AG09309 (cell line): Measurements from ENCODE around the gene MPDZ.

Experiments
- DNase-seq: peaks from one replicate; pipeline ENCODE4 v3.0.0-alpha.2; 2010; ENCODE audit warnings: low read depth
- H3K4me3 ChIP-seq: 2 replicates; pipeline ENCODE4 v1.5.1; 2011; ENCODE audit warnings: mild to moderate bottlenecking, low read depth, low read length, moderate library complexity; ENCODE audit not compliant: control insufficient read depth
- TF ChIP-seq, protein P1 (sequence below): IDR thresholded peaks from 2 replicates; pipeline ENCODE4 v1.5.1; 2011; ENCODE audit warnings: mild to moderate bottlenecking, low read depth, low read length, inconsistent platforms; ENCODE audit not compliant: insufficient read depth, control insufficient read depth; ENCODE audit errors: missing control alignments

MPDZ gene

DNA sequence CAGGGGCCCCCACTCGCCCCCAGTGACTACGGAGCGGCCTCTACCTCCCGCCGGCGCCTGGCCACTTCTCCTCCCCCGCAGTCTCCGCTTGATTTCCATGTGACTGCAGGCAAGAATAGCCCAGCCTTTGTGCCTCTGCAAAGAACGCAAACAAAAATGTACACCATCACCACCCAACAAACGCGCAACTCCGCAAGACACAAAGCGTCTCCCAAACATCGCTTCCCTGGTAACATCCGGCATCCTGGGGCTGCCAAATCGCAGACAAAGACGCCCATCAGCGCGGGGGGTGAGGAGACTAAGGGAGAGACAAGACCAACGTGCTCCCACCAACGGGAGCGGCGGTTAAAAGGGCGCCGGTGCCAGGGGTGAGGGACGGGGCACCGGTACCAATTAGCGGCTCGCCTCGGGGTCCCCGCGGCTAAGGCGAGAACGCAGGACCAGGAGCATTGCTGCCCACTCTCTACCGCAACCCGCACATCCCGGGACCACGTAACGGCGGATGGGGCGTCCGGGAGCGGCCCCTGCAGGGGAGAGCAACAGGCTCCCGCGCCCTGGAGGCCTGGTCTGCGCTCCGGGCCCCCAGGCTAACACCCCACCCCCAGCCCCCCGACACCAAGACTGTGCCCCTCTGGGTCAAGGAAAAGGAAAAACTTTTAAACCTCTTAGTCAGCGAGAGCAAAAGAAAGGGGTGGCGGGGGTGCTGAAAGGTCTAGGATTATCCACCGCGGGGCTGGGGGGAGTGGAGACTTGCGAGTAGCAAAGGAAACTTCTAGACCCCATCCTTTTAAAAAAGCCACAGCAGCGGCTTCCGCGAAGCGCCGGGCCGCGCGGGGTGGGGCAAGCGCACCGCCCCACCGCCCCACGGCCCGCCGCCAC is 885 bp downstream of the MPDZ start:
- H3K4me3 ChIP-seq: peak overlapping the region; percentile 92
- TF ChIP-seq, protein P1, sequence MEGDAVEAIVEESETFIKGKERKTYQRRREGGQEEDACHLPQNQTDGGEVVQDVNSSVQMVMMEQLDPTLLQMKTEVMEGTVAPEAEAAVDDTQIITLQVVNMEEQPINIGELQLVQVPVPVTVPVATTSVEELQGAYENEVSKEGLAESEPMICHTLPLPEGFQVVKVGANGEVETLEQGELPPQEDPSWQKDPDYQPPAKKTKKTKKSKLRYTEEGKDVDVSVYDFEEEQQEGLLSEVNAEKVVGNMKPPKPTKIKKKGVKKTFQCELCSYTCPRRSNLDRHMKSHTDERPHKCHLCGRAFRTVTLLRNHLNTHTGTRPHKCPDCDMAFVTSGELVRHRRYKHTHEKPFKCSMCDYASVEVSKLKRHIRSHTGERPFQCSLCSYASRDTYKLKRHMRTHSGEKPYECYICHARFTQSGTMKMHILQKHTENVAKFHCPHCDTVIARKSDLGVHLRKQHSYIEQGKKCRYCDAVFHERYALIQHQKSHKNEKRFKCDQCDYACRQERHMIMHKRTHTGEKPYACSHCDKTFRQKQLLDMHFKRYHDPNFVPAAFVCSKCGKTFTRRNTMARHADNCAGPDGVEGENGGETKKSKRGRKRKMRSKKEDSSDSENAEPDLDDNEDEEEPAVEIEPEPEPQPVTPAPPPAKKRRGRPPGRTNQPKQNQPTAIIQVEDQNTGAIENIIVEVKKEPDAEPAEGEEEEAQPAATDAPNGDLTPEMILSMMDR: peak; percentile 20
- no peak for DNase-seq

DNA sequence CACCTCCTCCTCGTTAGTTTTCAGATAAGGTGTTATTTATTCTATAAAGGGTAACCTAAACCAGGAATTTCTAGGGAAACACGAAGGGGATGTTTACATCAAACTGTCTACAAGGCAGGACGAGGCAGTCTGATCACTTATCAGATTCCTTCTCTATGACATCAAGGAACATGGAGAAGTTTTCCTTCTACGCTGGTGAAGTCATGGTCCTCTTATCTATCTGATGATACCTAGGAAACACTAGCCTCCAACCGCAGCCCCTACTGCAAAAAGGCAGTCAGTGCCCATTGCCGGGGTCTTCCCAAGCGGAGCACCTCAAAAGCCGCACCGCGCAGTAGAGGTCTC is 1.5 kb downstream of the MPDZ start:
- no peak for DNase-seq
- peak overlapping the region; percentile 92 for H3K4me3 ChIP-seq
- TF ChIP-seq, protein P1: no peak

DNA sequence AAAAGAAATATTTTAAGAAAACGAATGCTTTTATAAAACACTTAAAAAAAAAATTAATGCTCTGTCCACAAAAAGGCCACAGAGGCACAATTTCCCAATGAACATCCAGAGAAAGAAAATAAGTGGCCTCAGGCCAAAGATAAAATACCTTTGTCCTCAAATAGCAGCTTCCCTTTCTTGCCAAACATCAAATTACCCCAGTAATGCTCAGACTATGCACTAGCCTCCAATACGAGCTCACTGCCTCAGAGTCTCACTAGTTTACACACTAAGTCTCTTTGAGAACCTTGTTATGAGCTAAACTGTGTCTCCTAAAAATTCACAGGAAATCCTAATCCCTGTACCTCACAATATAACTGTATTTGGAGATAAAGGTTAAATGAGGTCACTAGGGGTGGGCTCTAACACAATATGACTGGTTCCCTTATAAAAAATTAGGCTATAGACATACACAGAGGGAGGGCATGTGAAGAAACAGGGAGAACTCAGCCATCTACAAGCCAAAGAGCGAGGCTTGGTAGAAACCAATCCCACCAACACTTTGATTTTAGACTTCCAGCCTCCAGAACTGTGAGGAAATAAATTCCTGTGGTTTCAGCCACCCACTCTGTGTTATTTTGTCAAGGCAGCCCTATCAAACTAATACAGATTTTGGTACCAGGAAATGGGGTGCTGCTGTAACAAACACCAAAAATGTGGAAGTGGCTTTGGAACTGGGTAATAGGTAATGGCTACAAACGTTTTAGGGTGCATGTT is 4.4 kb downstream of the MPDZ start:
- TF ChIP-seq, protein P1: no peak
- DNase-seq: no peak
- H3K4me3 ChIP-seq: no peak overlapping the region

DNA sequence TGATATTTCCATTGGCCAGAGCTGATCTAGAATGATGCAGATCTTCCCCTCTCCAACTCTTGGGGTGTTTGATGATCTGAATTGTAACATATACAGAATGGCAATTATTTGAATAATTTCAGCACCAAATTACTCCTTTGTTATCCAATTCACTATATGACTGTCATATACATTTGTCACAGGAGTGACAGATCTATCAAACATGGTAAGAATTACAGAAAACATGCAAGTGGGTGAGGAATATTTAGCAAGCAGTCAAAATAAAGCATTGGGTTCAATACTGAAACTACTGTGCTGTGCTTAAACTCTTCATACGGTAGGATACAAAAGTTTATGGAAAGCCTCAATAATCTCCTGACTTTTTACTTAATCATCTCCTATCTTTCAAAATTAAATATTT is 8.8 kb downstream of the MPDZ start:
- DNase-seq: no peak
- TF ChIP-seq, protein P1: no peak
- H3K4me3 ChIP-seq: no peak overlapping the region

DNA sequence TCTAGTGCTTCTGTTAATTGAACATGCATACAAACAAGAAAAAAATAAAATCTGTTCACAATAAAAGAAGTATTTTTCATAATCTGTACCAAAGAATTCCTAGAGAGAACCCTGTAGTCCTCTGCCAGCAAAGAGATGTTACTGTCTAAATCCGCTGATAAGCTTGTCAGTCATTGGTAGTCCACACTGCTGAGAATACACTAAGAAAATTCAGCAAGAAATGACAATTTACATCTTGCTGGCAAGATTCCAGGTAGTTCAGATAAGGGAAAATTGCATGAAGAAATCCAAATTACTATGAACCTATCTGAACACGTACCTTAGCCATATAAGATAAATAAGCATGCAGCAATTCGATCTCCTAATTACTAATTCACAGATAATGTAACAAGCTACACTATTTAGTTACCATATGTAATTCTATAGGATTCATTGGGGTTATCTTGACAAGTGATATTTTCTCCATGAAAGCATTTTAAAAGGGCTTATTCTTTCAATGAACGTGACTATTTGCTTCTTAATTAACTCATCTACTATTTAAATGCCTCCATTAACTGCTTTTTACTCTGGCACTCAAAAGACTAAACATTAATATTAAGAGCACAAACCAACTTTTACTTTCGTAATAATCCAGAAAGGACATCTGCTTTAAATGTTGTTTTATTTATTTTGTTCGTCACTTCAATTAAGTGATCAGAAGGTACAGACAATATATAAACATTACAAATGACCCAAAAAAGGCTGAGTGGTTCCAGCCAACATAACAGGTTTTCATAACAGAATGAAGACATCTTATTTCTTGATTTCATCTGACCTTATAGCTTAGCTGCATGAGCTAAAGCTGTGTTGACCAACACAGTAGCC is 9.7 kb downstream of the MPDZ start:
- TF ChIP-seq, protein P1: no peak
- no peak for DNase-seq
- H3K4me3 ChIP-seq: no peak overlapping the region

DNA sequence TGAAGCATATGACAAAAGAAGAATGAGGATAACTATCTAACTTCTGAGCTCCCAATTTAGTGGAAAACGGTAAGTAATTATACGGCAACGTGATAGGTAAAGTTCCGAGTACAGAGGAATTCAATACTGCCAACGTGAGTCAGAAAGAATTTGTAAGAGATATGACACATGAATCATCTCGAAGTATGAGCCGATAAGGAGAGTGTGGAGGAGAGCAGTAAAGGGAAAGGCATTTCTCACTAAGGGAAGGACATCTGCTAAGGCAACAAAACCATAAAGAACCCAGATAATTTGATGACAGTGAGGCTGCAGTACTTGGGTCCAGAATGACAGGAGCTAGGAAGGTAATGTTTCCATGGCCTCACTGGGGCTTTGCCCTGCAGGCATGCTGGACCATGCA is 11.0 kb downstream of the MPDZ start:
- no peak overlapping the region for H3K4me3 ChIP-seq
- TF ChIP-seq, protein P1: no peak
- no peak for DNase-seq
